DND-41 (cell line): Measurements from ENCODE around the gene MYADM.

Source experiments
- ATAC-seq: fragments of 200-7000 bp; cut with Tn5 transposase; 3 replicates; pipeline ENCODE4 v1.9.1; 2021; ENCODE audit warnings: low read depth; ENCODE audit not compliant: insufficient read depth
- DNase-seq: peaks from one replicate; pipeline ENCODE4 v3.0.0-alpha.2; 2020
- H2AFZ ChIP-seq: 2 replicates; pipeline ENCODE4 v1.6.0; 2012; ENCODE audit warnings: low read depth, low read length
- H3K27ac ChIP-seq: 2 replicates; pipeline ENCODE4 v1.5.1; 2012; ENCODE audit warnings: low read length, inconsistent platforms
- H3K27me3 ChIP-seq: fragments of 200-600 bp; sonication (generic); 2 replicates; pipeline ENCODE4 v1.6.0; 2012; ENCODE audit warnings: low read length, mild to moderate bottlenecking, inconsistent platforms; ENCODE audit not compliant: insufficient read depth, poor library complexity
- H3K36me3 ChIP-seq: 2 replicates; pipeline ENCODE4 v1.5.1; 2012; ENCODE audit warnings: low read length, inconsistent platforms; ENCODE audit not compliant: insufficient read depth
- H3K4me1 ChIP-seq: 2 replicates; pipeline ENCODE4 v1.5.1; 2012; ENCODE audit warnings: mild to moderate bottlenecking, low read length; ENCODE audit not compliant: insufficient read depth
- H3K4me2 ChIP-seq: 2 replicates; pipeline ENCODE4 v1.6.0; 2012; ENCODE audit warnings: mild to moderate bottlenecking, moderate library complexity, low read length, inconsistent platforms; ENCODE audit not compliant: insufficient read depth
- H3K4me3 ChIP-seq, 2 experiments: fragments of 200-600 bp in 1 of 2; shearing (Covaris generic) in 1 of 2; 2 replicates each; pipeline ENCODE4 v1.5.1; 2012 to 2016; ENCODE audit warnings: inconsistent platforms in 2 of 2, low read length in 2 of 2, mild to moderate bottlenecking in 2 of 2, low read depth in 1 of 2, moderate library complexity in 1 of 2
- H3K79me2 ChIP-seq: 2 replicates; pipeline ENCODE4 v1.6.0; 2012; ENCODE audit warnings: low read length, inconsistent platforms; ENCODE audit not compliant: insufficient read depth
- H3K9ac ChIP-seq: 2 replicates; pipeline ENCODE4 v1.6.0; 2012; ENCODE audit warnings: low read depth, mild to moderate bottlenecking, inconsistent platforms, low read length, moderate library complexity
- H3K9me3 ChIP-seq: 2 replicates; pipeline ENCODE4 v1.5.1; 2012; ENCODE audit warnings: low read length, moderate library complexity, mild to moderate bottlenecking, inconsistent platforms; ENCODE audit not compliant: insufficient read depth, severe bottlenecking
- H4K20me1 ChIP-seq: 2 replicates; pipeline ENCODE4 v1.6.0; 2012; ENCODE audit warnings: low read length; ENCODE audit not compliant: insufficient read depth
- EZH2 ChIP-seq: IDR thresholded peaks from 3 replicates; pipeline ENCODE4 v1.6.1; 2012; ENCODE audit warnings: borderline replicate concordance, low read depth, mild to moderate bottlenecking, moderate library complexity, low read length, inconsistent platforms; ENCODE audit not compliant: severe bottlenecking
- TF ChIP-seq, protein P1 (sequence below): IDR thresholded peaks from 2 replicates; pipeline ENCODE4 v1.5.1; 2012; ENCODE audit warnings: borderline replicate concordance, low read length, moderate library complexity, mild to moderate bottlenecking; ENCODE audit not compliant: poor library complexity, severe bottlenecking; ENCODE audit errors: extremely low read depth

The MYADM gene

GRCh38 chr19:53894707-53895106, 27.0 kb downstream of the MYADM start:
- Histone ChIP-seq H3K4me1 (no peaks in the 10 kb centered on the region), H4K20me1 (no peaks in the 10 kb centered on the region), H3K27ac (no peak overlapping the region), H2AFZ (no peak overlapping the region), H3K9ac (no peak overlapping the region), H3K4me3 (no peak overlapping the region), H3K4me2 (no peak overlapping the region), H3K9me3 (no peaks in the 10 kb centered on the region), H3K27me3 (no peaks in the 10 kb centered on the region), H3K36me3 (no peaks in the 10 kb centered on the region), H3K79me2 (no peaks in the 10 kb centered on the region)
- no peak for TF ChIP-seq EZH2
- TF ChIP-seq, protein P1, sequence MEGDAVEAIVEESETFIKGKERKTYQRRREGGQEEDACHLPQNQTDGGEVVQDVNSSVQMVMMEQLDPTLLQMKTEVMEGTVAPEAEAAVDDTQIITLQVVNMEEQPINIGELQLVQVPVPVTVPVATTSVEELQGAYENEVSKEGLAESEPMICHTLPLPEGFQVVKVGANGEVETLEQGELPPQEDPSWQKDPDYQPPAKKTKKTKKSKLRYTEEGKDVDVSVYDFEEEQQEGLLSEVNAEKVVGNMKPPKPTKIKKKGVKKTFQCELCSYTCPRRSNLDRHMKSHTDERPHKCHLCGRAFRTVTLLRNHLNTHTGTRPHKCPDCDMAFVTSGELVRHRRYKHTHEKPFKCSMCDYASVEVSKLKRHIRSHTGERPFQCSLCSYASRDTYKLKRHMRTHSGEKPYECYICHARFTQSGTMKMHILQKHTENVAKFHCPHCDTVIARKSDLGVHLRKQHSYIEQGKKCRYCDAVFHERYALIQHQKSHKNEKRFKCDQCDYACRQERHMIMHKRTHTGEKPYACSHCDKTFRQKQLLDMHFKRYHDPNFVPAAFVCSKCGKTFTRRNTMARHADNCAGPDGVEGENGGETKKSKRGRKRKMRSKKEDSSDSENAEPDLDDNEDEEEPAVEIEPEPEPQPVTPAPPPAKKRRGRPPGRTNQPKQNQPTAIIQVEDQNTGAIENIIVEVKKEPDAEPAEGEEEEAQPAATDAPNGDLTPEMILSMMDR = no peak
- ATAC-seq (no peak), DNase-seq (no peak)

DNA sequence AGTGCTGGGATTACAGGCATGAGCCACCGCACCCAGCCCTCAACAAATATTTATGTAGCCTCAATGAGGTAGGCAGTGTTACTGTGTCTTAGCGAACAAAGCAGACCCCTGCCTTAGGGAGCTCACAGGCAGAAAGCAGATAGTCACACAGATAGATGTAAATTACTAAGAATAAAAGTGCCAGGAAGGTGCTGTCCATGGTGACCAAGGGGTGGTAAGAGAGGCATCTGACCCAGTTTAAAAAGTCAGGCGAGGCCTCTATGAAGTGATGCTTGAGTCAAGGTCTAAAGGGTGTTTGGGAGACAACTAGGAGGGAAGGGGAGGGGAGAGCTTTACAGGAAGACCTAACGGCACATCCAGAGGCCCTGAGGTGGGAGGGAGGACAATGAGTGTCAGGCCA, 29.0 kb downstream of the MYADM start:
- DNase-seq (no peak), ATAC-seq (no peak)
- Histone ChIP-seq H3K4me1 (no peaks in the 10 kb centered on the region), H3K9me3 (no peaks in the 10 kb centered on the region), H2AFZ (no peak overlapping the region), H3K4me2 (no peak overlapping the region), H3K9ac (no peak overlapping the region), H3K36me3 (no peaks in the 10 kb centered on the region), H3K4me3 (no peak overlapping the region), H3K27ac (no peak overlapping the region), H4K20me1 (peaks cover 8% of the 10 kb centered on the region), H3K27me3 (no peaks in the 10 kb centered on the region), H3K79me2 (no peaks in the 10 kb centered on the region)
- TF ChIP-seq, protein P1 = no peak
- TF ChIP-seq EZH2 = no peak

GRCh38 chr19:53897459-53897858, 29.8 kb downstream of the MYADM start:
- no peak overlapping the region for H3K9ac ChIP-seq
- no peak overlapping the region for H3K4me2 ChIP-seq
- ATAC-seq = no peak
- H3K27me3 ChIP-seq = no peaks in the 10 kb centered on the region
- no peak overlapping the region for H3K4me3 ChIP-seq
- no peak overlapping the region for H3K27ac ChIP-seq
- no peak for DNase-seq
- no peak overlapping the region for H2AFZ ChIP-seq
- H4K20me1 ChIP-seq = peaks cover 8% of the 10 kb centered on the region
- no peaks in the 10 kb centered on the region for H3K9me3 ChIP-seq
- TF ChIP-seq, protein P1 = no peak
- TF ChIP-seq EZH2 = no peak
- no peaks in the 10 kb centered on the region for H3K79me2 ChIP-seq
- H3K4me1 ChIP-seq = no peaks in the 10 kb centered on the region
- no peaks in the 10 kb centered on the region for H3K36me3 ChIP-seq

- no peak for ATAC-seq
- DNase-seq = no peak
- Histone ChIP-seq H3K9me3 (no peaks in the 10 kb centered on the region), H3K4me3 (no peak overlapping the region), H3K79me2 (no peaks in the 10 kb centered on the region), H3K4me2 (no peak overlapping the region), H3K4me1 (no peaks in the 10 kb centered on the region), H3K9ac (no peak overlapping the region), H3K27ac (no peak overlapping the region), H4K20me1 (peaks cover 8% of the 10 kb centered on the region), H3K27me3 (no peaks in the 10 kb centered on the region), H3K36me3 (no peaks in the 10 kb centered on the region), H2AFZ (no peak overlapping the region)
- TF ChIP-seq, protein P1 = no peak
- TF ChIP-seq EZH2 = no peak
Observed at GRCh38 chr19:53898166-53898565, 30.5 kb downstream of the MYADM start.
